T-helper 22 cell (primary cell): ENCODE data around the gene ZNF516.

ENCODE experiments used
- DNase-seq: peaks from one replicate; pipeline ENCODE4 v3.0.0-alpha.2; 2020; ENCODE audit warnings: low read depth

Gene ZNF516

DNA sequence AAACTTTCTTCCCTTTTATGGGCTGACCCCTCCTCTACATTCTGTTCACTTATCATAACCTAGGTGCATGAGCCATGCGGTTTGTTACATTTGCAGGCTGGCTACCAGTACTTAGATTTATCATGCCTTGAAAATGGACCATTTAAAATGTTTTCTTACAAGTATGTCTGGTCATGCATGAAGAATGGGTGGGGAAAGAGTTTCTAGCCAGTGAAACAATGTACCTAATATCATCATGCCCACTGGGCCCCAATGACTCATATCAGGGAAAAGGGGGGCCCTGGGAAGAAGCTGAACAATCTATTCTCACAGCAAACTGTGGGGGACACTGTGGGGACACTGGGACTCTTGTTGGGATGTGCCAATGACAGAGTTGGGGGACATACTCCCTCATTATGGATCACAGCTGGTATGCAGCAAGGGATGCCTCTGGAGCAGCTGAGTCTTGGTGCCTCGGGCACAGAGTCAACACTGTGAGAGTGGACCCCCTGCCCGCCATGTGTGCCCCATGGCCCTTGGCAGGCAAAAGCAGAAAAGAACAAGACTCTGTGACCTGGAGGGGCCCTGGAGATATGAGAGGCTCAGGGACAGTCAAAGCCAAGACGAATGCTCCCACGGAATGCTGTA is 156.3 kb downstream of the ZNF516 start:
- no peak for DNase-seq

GRCh38 chr18:76338088-76338487 is 157.0 kb downstream of the ZNF516 start:
- DNase-seq: no peak

GRCh38 chr18:76335859-76336640 is 159.0 kb downstream of the ZNF516 start:
- DNase-seq: no peak

GRCh38 chr18:76328140-76328539 is 166.9 kb downstream of the ZNF516 start:
- no peak for DNase-seq

DNA sequence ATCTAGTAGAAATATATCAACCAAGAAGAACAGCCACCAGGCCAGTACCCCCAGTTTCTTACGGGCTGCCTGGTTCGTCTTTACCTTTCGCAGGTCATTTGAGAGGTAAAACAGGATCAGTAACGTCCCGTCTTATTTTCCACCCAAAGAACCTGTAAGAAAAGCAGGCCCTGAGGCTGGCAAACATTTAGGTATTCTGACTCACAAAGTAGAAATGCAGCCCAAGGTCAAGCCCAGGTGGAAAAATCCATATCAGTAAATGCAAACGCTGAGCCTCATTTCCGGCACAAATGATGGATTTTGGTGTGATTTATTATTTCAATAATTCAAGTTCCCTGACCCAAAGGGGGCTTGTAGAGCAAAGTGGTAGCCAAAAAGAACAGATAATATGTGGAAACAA is 171.2 kb downstream of the ZNF516 start:
- no peak for DNase-seq

GRCh38 chr18:76322686-76323085 is 172.4 kb downstream of the ZNF516 start:
- DNase-seq: no peak

- no peak for DNase-seq
Observed at GRCh38 chr18:76319366-76319765, 175.7 kb downstream of the ZNF516 start.

GRCh38 chr18:76318607-76319006 is 176.4 kb downstream of the ZNF516 start:
- no peak for DNase-seq

- DNase-seq: no peak
Observed at GRCh38 chr18:76317136-76317535, 177.9 kb downstream of the ZNF516 start.

DNA sequence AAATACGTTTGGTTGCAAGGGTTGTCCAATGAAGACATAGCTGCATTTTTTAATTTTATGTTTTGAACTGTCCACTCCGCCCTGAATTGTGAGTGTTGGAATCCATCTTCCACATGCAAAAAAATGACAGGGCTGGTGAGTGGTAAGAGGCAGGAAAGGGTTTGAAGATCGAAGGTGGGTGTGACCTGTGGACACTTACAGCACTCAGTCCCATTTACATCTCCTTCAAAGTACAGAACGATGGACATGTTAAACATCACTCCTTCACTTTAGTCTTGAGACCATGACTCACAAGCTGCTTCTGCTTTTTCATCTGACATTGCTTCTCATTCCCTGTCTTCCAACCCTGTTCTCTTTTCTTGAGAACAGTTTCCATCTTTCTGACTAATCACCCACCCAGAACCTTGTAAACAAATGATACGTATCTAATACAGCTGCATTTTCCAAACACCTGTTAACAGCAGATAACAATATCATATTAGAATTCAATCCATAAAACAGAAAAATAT is 179.3 kb downstream of the ZNF516 start:
- DNase-seq: no peak

DNA sequence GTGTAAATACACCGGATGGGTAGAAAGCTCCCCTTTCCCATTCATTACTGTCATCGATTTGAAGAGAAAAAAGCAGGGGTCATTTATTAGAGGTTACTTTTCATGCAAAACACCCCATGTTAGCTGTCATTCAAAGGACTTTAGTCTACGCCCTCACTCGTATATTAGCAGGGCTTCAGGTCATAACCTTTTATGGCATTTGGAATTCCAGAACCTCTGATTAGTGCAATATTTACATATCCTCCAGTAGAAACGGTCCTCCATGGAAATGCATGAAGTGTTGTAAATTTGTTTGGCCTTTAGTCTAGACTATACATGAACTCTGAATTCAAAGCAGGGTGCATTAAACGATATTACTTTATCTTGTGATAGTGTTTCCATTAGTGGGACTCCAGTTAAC is 180.5 kb downstream of the ZNF516 start:
- DNase-seq: no peak

GRCh38 chr18:76314015-76314414 is 181.0 kb downstream of the ZNF516 start:
- DNase-seq: no peak
